WTC11 (cell line): ENCODE measurements around the gene DUSP15. TPM values are rescaled to one million over a fixed set of nuclear protein-coding genes. Genes with fewer than 3 reads are reported as not detected.

Experiments
- ATAC-seq: fragments of 200-7000 bp; cut with Tn5 transposase; 2 replicates; pipeline ENCODE4 v1.10.0; 2021; ENCODE audit warnings: mild to moderate bottlenecking, moderate library complexity
- CTCF ChIA-PET: fragments of 300-600 bp; sonication (Branson Sonifier 250); formaldehyde crosslinking; loops from one replicate; lab custom pipeline; 2021; ENCODE audit warnings: antibody characterized with exemption; lab: Charles Lee
- POLR2A ChIA-PET: fragments of 350-600 bp; sonication (Branson Sonifier 250); formaldehyde crosslinking; loops from one replicate; lab custom pipeline; 2021; ENCODE audit warnings: antibody characterized with exemption; lab: Charles Lee
- DNase-seq: peaks from one replicate; pipeline ENCODE4 v3.0.0; 2021; ENCODE audit warnings: low spot score
- H3K27ac Mint-ChIP-seq: 2 replicates; pipeline ENCODE4 v1.8.0; 2021; ENCODE audit warnings: mixed read lengths
- H3K27me3 Mint-ChIP-seq: 2 replicates; pipeline ENCODE4 v1.8.0; 2021; ENCODE audit warnings: low read depth, mild to moderate bottlenecking, moderate library complexity, mixed read lengths
- H3K36me3 Mint-ChIP-seq: 2 replicates; pipeline ENCODE4 v1.8.0; 2021; ENCODE audit warnings: mixed read lengths
- H3K4me1 Mint-ChIP-seq: 2 replicates; pipeline ENCODE4 v1.8.0; 2022; ENCODE audit warnings: mixed read lengths
- H3K4me3 Mint-ChIP-seq: 2 replicates; pipeline ENCODE4 v1.8.0; 2021; ENCODE audit warnings: mild to moderate bottlenecking, moderate library complexity, mixed read lengths
- H3K9me3 Mint-ChIP-seq: 2 replicates; pipeline ENCODE4 v1.8.0; 2021; ENCODE audit warnings: mixed read lengths
- ETV6 ChIP-seq: sonication (generic); formaldehyde crosslinking; IDR thresholded peaks from 2 replicates; pipeline ENCODE4 v1.8.1; 2022; ENCODE audit warnings: mild to moderate bottlenecking, missing genetic modification reagents
- GABPB1 ChIP-seq: sonication (generic); formaldehyde crosslinking; IDR thresholded peaks from 2 replicates; pipeline ENCODE4 v1.8.1; 2023; ENCODE audit warnings: mild to moderate bottlenecking, missing genetic modification reagents
- GRHL2 ChIP-seq: fragments of 250-450 bp; sonication (Bioruptor Pico); IDR thresholded peaks from 2 replicates; pipeline ENCODE4 v1.8.0; 2022; ENCODE audit warnings: mild to moderate bottlenecking, moderate library complexity; ENCODE audit not compliant: insufficient replicate concordance, severe bottlenecking
- GTF2I ChIP-seq: fragments of 250-450 bp; sonication (Bioruptor Pico); conservative IDR thresholded peaks from 2 replicates; pipeline ENCODE4 v1.4.0; 2021; ENCODE audit warnings: mild to moderate bottlenecking
- MXD4 ChIP-seq: fragments of 250-450 bp; sonication (Bioruptor Pico); IDR thresholded peaks from 2 replicates; pipeline ENCODE4 v1.8.0; 2021; ENCODE audit warnings: mild to moderate bottlenecking, moderate library complexity, borderline replicate concordance
- NFYB ChIP-seq: sonication (generic); formaldehyde crosslinking; conservative IDR thresholded peaks from 2 replicates; pipeline ENCODE4 v1.8.0; 2022; ENCODE audit warnings: low read depth, missing genetic modification reagents
- PRRX2 ChIP-seq: fragments of 250-450 bp; sonication (Bioruptor Pico); IDR thresholded peaks from 2 replicates; pipeline ENCODE4 v1.8.0; 2021; ENCODE audit warnings: mild to moderate bottlenecking
- SOX15 ChIP-seq: fragments of 250-450 bp; sonication (Bioruptor Pico); IDR thresholded peaks from 2 replicates; pipeline ENCODE4 v1.9.0; 2021; ENCODE audit warnings: mild to moderate bottlenecking
- TEAD1 ChIP-seq: sonication (generic); formaldehyde crosslinking; IDR thresholded peaks from 2 replicates; pipeline ENCODE4 v1.8.0; 2022; ENCODE audit warnings: mild to moderate bottlenecking, missing genetic modification reagents
- ZBTB21 ChIP-seq: sonication (generic); formaldehyde crosslinking; IDR thresholded peaks from 2 replicates; pipeline ENCODE4 v1.8.1; 2023; ENCODE audit warnings: mild to moderate bottlenecking, missing genetic modification reagents, borderline replicate concordance
- ZNF121 ChIP-seq: sonication (generic); formaldehyde crosslinking; IDR thresholded peaks from 2 replicates; pipeline ENCODE4 v1.8.0; 2023; ENCODE audit warnings: missing genetic modification reagents
- ZNF671 ChIP-seq: fragments of 250-450 bp; sonication (Bioruptor Pico); IDR thresholded peaks from 2 replicates; pipeline ENCODE4 v1.8.0; 2021; ENCODE audit warnings: mild to moderate bottlenecking
- total RNA-seq: library from RNA; stranded (reverse); gene quantifications from 3 replicates; pipeline ENCODE4 v1.2.3, GENCODE V29; 2021
- TF ChIP-seq, protein P1 (sequence below): sonication (generic); formaldehyde crosslinking; IDR thresholded peaks from 2 replicates; pipeline ENCODE4 v1.8.1; 2022; ENCODE audit warnings: mild to moderate bottlenecking, moderate library complexity, missing genetic modification reagents
- TF ChIP-seq, protein P2 (sequence below): sonication (generic); formaldehyde crosslinking; IDR thresholded peaks from 2 replicates; pipeline ENCODE4 v1.8.1; 2023; ENCODE audit warnings: mild to moderate bottlenecking, moderate library complexity, missing genetic modification reagents
- TF ChIP-seq, protein P3 (sequence below): fragments of 250-450 bp; sonication (Bioruptor Pico); IDR thresholded peaks from 2 replicates; pipeline ENCODE4 v1.9.0; 2021; ENCODE audit warnings: mild to moderate bottlenecking
- TF ChIP-seq, protein P4 (sequence below): sonication (generic); formaldehyde crosslinking; IDR thresholded peaks from 2 replicates; pipeline ENCODE4 v1.8.1; 2023; ENCODE audit warnings: mild to moderate bottlenecking, missing genetic modification reagents, moderate library complexity
- TF ChIP-seq, protein P5 (sequence below): sonication (generic); formaldehyde crosslinking; IDR thresholded peaks from 2 replicates; pipeline ENCODE4 v1.8.0; 2022; ENCODE audit warnings: mild to moderate bottlenecking, missing genetic modification reagents
- TF ChIP-seq, protein P6 (sequence below): sonication (generic); formaldehyde crosslinking; IDR thresholded peaks from 2 replicates; pipeline ENCODE4 v1.8.0; 2022; ENCODE audit warnings: mild to moderate bottlenecking, missing genetic modification reagents
- TF ChIP-seq, protein P7 (sequence below): sonication (generic); formaldehyde crosslinking; IDR thresholded peaks from 2 replicates; pipeline ENCODE4 v1.8.1; 2023; ENCODE audit warnings: mild to moderate bottlenecking, missing genetic modification reagents, borderline replicate concordance
- TF ChIP-seq, protein P8 (sequence below): fragments of 250-450 bp; sonication (Bioruptor Pico); IDR thresholded peaks from 2 replicates; pipeline ENCODE4 v1.8.0; 2021; ENCODE audit warnings: mild to moderate bottlenecking

DUSP15 gene
- total RNA-seq, 1 experiment from 2014 or later = 1.7 TPM

DNA sequence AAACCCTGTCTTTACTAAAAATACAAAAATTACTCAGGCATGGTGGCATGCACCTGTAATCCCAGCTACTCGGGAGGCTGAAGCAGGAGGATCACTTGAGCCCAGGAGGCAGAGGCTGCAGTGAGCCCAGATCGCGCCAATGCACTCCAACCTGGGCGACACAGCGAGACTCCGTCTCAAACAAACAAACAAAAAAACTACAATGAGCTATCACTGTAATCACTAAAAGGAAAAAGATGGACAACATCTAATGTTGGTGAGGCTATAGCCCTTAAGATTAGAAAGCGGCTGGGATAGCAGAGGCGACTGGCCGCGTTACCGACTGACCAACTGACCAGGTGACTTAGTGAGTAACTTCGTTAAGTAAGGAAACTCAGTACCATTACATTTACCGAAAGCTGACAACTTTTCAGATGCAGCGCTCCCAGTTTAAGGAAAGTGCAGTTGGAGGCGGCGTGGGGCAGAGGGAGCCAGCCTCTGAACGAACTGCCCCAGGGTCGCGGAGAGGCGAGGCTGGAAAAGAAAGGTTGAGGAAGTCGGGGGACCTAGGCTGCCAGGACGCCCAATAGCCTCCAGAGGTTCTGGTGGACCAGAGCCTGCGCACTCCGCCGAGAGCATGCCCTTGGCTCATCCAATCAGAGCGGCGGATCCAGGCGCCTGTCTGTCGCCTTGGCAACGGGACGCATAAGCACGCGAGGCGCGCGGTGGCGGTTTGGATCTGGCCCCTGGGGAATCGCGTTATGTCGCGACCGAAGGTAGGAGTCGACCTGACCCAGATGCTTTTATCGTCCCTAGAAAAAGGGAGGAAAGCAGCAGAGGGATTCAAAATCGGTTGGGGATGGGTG, 9.0 kb upstream of the DUSP15 start:
- DNase-seq = peak; percentile 96
- no peaks in the 10 kb centered on the region for H3K9me3 Mint-ChIP-seq
- CTCF ChIA-PET = interaction anchor here (0.6 to 2.4 kb wide), 12 partner anchors 8 to 212 kb away, joined by 3 to 16 read pairs (median 4); partner anchors contain the start of gene PDRG1
- peak; percentile 61; the same call in 1 of the 2 replicates for TF ChIP-seq GABPB1 (CRISPR knock-in tag)
- TF ChIP-seq, protein P1, sequence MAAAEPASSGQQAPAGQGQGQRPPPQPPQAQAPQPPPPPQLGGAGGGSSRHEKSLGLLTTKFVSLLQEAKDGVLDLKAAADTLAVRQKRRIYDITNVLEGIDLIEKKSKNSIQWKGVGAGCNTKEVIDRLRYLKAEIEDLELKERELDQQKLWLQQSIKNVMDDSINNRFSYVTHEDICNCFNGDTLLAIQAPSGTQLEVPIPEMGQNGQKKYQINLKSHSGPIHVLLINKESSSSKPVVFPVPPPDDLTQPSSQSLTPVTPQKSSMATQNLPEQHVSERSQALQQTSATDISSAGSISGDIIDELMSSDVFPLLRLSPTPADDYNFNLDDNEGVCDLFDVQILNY (CRISPR knock-in tag) = 0 out of 2 replicates have a peak, but pooled peaks have one; percentile 6
- TF ChIP-seq, protein P2, sequence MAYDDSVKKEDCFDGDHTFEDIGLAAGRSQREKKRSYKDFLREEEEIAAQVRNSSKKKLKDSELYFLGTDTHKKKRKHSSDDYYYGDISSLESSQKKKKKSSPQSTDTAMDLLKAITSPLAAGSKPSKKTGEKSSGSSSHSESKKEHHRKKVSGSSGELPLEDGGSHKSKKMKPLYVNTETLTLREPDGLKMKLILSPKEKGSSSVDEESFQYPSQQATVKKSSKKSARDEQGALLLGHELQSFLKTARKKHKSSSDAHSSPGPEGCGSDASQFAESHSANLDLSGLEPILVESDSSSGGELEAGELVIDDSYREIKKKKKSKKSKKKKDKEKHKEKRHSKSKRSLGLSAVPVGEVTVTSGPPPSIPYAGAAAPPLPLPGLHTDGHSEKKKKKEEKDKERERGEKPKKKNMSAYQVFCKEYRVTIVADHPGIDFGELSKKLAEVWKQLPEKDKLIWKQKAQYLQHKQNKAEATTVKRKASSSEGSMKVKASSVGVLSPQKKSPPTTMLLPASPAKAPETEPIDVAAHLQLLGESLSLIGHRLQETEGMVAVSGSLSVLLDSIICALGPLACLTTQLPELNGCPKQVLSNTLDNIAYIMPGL (CRISPR knock-in tag) = 0 out of 2 replicates have a peak, but pooled peaks have one; percentile 14
- TF ChIP-seq, protein P3, sequence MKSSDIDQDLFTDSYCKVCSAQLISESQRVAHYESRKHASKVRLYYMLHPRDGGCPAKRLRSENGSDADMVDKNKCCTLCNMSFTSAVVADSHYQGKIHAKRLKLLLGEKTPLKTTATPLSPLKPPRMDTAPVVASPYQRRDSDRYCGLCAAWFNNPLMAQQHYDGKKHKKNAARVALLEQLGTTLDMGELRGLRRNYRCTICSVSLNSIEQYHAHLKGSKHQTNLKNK = no peak
- peak; percentile 74; the same call in 1 of the 2 replicates for TF ChIP-seq ZNF121
- TF ChIP-seq ZBTB21 (CRISPR knock-in tag) = no peak
- TF ChIP-seq, protein P4, sequence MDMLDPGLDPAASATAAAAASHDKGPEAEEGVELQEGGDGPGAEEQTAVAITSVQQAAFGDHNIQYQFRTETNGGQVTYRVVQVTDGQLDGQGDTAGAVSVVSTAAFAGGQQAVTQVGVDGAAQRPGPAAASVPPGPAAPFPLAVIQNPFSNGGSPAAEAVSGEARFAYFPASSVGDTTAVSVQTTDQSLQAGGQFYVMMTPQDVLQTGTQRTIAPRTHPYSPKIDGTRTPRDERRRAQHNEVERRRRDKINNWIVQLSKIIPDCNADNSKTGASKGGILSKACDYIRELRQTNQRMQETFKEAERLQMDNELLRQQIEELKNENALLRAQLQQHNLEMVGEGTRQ = peak; percentile 58
- peak; percentile 52 for TF ChIP-seq NFYB (CRISPR knock-in tag)
- TF ChIP-seq, protein P5, sequence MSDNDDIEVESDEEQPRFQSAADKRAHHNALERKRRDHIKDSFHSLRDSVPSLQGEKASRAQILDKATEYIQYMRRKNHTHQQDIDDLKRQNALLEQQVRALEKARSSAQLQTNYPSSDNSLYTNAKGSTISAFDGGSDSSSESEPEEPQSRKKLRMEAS (CRISPR knock-in tag) = peak; percentile 76
- 0 out of 2 replicates have a peak, but pooled peaks have one; percentile 17 for TF ChIP-seq ETV6 (CRISPR knock-in tag)
- peak; percentile 39; the same call in 1 of the 2 replicates for TF ChIP-seq TEAD1 (CRISPR knock-in tag)
- TF ChIP-seq ZNF671 (CRISPR knock-in tag) = no peak
- TF ChIP-seq GTF2I (CRISPR knock-in tag) = 0 out of 2 replicates have a peak, but pooled peaks have one; percentile 51
- no peak for TF ChIP-seq PRRX2 (CRISPR knock-in tag)
- TF ChIP-seq GRHL2 (CRISPR knock-in tag) = no peak
- no peak for TF ChIP-seq MXD4 (CRISPR knock-in tag)
- TF ChIP-seq, protein P6, sequence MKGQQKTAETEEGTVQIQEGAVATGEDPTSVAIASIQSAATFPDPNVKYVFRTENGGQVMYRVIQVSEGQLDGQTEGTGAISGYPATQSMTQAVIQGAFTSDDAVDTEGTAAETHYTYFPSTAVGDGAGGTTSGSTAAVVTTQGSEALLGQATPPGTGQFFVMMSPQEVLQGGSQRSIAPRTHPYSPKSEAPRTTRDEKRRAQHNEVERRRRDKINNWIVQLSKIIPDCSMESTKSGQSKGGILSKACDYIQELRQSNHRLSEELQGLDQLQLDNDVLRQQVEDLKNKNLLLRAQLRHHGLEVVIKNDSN = peak; percentile 60; the same call in 1 of the 2 replicates
- TF ChIP-seq, all 79 proteins: peak for 11
- peak; percentile 99 for ATAC-seq
- Mint-ChIP-seq H3K4me3 (peak overlapping the region; percentile 92), H3K4me1 (no peaks in the 10 kb centered on the region), H3K27ac (peak overlapping the region; percentile 76; the same call in 1 of the 2 replicates), H3K36me3 (no peaks in the 10 kb centered on the region), H3K27me3 (peaks cover 25% of the 10 kb centered on the region)
- POLR2A ChIA-PET = interaction anchor here (0.7 kb wide), 1 partner anchor 10 kb away, joined by 4 read pairs; no protein-coding TSS in a partner anchor

DNA sequence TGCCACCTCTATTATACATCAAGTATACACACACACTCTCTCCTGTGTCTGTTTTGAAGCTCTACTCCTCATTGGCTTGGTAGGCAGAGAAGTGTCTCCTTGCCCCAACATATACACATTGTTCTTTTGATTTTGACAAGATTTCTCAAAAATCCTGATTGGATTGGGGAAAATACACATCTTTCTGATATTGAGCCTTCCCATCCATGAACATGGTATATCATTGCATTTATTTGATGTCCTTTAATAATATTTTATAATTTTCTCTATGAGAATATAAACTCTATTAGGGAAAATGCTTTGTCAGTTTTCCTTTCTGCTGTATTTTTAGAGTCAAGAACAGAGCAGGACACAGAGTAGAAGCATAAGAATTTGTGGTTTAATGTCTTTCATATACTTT, 7.4 kb upstream of the DUSP15 start:
- CTCF ChIA-PET = no interaction called here
- no peaks in the 10 kb centered on the region for H3K9me3 Mint-ChIP-seq
- H3K4me1 Mint-ChIP-seq = no peaks in the 10 kb centered on the region
- H3K27me3 Mint-ChIP-seq = peaks cover 28% of the 10 kb centered on the region
- no peak overlapping the region for H3K27ac Mint-ChIP-seq
- POLR2A ChIA-PET = no interaction called here
- DNase-seq (no peak), ATAC-seq (no peak)
- TF ChIP-seq, protein P5 (CRISPR knock-in tag) = no peak
- TF ChIP-seq GTF2I (CRISPR knock-in tag) (no peak), SOX15 (CRISPR knock-in tag) (no peak)
- TF ChIP-seq, protein P7, sequence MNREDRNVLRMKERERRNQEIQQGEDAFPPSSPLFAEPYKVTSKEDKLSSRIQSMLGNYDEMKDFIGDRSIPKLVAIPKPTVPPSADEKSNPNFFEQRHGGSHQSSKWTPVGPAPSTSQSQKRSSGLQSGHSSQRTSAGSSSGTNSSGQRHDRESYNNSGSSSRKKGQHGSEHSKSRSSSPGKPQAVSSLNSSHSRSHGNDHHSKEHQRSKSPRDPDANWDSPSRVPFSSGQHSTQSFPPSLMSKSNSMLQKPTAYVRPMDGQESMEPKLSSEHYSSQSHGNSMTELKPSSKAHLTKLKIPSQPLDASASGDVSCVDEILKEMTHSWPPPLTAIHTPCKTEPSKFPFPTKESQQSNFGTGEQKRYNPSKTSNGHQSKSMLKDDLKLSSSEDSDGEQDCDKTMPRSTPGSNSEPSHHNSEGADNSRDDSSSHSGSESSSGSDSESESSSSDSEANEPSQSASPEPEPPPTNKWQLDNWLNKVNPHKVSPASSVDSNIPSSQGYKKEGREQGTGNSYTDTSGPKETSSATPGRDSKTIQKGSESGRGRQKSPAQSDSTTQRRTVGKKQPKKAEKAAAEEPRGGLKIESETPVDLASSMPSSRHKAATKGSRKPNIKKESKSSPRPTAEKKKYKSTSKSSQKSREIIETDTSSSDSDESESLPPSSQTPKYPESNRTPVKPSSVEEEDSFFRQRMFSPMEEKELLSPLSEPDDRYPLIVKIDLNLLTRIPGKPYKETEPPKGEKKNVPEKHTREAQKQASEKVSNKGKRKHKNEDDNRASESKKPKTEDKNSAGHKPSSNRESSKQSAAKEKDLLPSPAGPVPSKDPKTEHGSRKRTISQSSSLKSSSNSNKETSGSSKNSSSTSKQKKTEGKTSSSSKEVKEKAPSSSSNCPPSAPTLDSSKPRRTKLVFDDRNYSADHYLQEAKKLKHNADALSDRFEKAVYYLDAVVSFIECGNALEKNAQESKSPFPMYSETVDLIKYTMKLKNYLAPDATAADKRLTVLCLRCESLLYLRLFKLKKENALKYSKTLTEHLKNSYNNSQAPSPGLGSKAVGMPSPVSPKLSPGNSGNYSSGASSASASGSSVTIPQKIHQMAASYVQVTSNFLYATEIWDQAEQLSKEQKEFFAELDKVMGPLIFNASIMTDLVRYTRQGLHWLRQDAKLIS = no peak
- TF ChIP-seq, protein P8, sequence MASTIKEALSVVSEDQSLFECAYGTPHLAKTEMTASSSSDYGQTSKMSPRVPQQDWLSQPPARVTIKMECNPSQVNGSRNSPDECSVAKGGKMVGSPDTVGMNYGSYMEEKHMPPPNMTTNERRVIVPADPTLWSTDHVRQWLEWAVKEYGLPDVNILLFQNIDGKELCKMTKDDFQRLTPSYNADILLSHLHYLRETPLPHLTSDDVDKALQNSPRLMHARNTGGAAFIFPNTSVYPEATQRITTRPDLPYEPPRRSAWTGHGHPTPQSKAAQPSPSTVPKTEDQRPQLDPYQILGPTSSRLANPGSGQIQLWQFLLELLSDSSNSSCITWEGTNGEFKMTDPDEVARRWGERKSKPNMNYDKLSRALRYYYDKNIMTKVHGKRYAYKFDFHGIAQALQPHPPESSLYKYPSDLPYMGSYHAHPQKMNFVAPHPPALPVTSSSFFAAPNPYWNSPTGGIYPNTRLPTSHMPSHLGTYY = no peak
- H3K4me3 Mint-ChIP-seq = no peak overlapping the region
- no peaks in the 10 kb centered on the region for H3K36me3 Mint-ChIP-seq
